T-helper 22 cell (primary cell): ENCODE results near the gene NABP1.
A peak's percentile ranks its signal among the peaks of the same experiment; 100 is the strongest.

Experiments
- DNase-seq: peaks from one replicate; pipeline ENCODE4 v3.0.0-alpha.2; 2020; ENCODE audit warnings: low read depth

NABP1 gene

DNA sequence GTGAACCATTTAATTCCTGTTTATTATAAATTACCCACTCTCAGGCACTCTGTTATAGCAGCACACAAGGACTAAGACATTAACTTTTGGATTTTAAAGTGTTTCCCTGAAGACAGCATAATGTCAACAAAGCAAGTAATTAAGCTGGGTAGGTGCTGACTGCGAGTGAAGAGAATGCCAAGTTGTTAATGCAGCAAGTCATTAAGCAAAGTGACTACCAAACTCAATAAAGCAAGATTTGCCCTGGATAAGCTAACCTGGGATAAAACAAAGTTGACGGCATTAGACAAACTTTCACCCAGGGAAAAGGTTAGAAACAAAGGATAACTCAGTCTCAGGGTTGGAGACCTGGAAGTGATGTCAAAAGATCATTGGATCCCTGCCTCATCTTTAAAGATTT lies 28.4 kb upstream of the NABP1 start:
- DNase-seq, result no peak

DNA sequence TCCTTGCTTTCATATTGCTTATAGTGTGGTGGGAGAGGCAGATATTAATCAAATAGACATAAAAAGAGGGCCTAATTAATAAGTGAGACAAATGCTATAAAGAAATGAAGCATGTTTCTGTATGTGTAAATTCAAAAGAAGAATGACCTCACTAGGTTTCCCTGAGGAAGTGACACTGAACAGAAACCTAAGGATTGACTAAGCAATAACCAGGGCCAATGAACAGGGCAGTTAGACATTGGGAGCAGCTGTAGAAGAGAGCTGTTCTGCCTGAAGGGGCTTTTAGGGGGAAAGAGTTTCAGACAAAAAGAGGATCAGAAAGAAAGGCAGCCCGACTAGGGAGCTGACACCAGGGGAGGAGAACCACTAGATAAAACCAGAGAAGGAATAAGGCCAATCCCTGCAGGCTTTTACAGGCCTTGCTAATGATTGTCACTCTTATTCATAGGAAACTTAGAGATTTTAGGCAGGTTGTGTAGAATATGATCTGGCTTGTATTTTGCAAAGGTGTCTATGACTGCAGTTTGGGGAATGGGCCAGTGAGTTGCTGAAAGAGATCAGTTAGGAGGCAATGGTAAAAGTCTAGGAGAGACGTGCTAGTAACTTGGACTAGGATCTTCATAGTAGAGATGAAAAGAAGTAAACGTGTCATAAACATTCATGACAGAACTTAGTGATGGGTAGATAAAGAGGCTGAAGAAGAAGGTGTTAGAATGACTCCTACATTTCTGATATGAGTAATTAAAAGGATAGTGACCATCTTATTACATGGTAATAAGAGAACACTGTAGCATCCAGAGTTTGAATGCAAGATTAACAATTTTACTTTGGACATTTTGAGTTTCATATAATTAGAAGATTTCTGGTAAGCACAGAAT lies 26.8 kb upstream of the NABP1 start:
- no peak for DNase-seq

DNA sequence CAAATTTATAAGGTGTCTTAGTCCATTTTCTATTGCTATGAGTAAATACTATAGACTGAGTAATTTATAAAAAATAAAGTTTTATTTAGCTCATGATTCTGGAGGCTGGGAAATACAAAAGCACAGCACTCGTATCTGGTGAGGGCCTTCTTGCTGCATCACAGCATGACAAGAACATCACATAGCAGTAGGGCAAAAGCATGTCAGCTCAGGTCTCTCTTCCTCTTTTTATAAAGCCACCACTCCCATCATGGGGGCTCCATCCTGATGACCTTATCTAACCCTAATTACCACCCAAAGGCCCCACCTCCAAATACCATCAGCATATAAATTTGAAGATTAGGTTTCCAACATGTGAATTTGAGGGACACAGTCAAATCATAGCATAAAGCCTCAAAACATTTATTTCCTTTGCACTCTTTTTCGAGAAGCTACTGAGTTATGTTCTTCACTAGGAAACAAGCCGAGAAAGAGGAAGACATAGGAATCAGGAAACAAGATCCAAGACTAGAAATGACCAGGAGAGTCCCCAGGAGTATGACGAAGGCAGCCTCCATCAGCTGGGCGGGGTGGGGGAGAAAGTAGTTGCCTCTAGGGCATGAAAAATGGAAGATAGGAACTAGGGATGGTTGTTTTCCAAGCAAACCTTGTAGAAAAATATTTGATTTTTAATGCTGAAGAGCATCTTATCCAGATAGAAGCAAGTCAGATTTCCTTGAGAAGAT lies 24.1 kb upstream of the NABP1 start:
- DNase-seq, result no peak

DNA sequence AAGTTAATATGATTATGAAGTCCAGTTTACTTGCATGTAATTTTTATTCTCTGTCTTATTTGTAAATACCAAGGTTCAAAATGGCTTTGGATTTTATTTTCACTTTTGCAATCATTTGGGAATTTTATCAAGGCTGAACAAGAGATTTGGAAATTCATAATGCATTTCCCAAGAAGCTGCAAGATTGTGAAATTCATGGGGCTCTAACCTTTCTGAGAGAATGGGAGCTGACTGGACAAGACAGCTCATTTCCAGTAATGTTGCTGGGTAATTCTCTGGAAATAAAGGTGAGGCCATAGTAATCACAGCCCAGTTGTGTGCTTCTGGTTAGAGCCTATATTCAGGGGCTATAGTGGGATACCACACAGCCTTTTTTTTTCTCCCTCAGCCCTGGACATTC lies 21.5 kb upstream of the NABP1 start:
- no peak for DNase-seq

DNA sequence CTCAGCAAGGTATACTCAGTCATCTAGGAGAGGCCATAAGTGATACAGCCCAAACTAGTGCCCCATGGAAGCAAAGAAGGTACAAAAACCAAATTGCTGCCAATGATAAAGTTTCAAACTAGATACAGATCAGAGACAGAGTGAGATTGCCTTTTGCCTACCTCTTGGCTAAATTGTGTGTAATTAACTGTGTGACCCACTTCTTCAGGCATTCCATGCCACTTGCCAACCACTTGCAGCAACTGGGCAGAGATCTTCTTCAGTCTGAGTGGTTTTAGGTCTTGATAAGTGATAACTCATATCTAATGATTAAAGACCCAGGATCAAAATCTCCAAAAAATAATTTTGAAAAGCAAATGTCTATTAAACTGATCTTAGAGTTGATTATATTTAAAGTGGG lies 21.1 kb upstream of the NABP1 start:
- DNase-seq, result no peak

DNA sequence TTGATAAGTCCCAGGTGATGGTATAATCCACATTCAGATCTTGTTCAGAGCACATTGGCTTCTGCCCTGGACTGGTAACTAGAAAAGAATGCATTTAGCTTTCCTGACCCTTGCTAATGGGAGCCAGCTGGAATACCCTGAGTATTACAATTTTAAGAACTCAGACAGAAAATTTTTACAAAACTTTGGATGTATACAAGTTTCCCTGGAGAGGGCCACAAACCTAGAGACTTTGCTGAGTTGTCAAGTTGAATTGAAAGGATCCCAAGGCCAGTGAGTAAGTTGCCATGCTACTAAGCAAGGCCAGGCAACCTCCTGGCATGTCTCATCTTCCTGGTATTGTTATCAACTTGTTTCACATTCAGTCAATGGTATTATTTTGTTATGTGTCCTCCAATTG lies 20.0 kb upstream of the NABP1 start:
- no peak for DNase-seq

DNA sequence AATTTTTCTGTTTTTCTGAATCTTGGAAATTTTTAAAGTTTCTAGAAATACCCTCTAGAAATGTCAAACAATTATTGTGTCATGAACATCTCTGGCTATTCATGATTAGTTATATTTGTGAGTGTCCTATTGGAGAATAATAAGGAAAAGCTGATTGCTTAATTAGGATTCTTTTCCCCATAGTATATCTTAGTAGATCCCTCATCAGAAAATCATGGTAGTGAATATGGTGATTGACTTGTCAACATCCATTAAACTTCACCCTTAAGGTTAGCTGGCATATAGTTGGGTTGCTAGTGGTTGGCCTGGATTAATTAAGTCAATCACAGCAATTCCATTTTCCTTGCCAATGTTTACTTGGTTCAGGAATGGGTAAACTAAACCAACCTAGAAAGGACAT lies 18.7 kb upstream of the NABP1 start:
- no peak for DNase-seq

DNA sequence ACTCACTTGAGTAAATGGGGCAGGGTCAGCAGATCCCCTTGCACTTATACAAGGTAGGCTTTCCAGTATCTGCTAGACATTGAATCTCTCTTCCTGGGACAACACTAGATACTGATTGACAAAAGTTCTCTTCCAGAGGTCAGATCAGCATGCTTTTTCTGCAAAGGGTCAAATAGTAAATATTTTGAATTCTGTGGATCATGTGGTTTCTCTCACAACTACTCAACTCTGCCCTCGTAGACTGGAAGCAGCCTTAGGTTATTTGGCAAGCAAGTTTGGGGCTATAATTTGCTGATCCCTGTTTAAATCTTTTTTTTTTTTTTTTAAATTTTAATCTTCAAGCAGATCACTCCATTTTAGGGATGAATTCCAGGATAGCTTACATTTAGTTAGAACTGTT lies 17.4 kb upstream of the NABP1 start:
- DNase-seq, result no peak

DNA sequence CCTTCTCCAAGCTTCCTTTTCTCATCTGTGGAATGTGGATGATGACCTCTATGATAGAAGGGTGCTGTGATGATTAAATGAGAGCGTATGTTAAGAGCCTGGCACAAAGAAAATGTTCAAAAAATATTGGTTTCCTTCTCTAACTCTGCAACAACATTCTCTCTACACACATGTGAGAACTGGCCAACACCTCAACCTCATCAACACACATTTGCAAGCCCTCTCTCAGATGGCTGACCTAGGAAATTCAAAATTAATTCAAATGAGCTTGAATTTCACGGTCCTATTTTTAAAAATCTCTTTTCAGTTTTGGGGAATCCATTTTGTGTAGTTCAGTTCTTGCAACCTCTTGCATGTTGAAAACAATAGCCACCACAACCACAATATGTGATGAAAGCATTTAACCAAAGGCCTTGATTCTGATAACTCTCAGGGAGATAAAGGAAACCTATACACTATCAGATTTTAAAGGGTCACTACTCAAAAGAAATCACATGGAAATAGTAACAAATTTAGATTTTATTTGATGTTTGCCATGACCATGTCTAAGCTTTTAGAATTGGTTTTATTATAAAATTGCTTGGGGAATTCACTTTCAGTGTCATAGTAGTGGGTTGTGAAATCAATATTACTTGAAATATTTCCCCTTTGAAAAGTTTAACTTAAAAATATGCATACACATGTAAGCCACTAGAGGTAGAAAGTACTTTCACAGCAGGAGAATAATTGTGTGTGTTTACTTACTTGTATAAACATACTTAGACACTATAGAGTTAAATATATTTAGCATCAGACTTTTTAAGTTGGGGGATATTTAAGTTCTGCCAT lies 16.6 kb upstream of the NABP1 start:
- no peak for DNase-seq

DNA sequence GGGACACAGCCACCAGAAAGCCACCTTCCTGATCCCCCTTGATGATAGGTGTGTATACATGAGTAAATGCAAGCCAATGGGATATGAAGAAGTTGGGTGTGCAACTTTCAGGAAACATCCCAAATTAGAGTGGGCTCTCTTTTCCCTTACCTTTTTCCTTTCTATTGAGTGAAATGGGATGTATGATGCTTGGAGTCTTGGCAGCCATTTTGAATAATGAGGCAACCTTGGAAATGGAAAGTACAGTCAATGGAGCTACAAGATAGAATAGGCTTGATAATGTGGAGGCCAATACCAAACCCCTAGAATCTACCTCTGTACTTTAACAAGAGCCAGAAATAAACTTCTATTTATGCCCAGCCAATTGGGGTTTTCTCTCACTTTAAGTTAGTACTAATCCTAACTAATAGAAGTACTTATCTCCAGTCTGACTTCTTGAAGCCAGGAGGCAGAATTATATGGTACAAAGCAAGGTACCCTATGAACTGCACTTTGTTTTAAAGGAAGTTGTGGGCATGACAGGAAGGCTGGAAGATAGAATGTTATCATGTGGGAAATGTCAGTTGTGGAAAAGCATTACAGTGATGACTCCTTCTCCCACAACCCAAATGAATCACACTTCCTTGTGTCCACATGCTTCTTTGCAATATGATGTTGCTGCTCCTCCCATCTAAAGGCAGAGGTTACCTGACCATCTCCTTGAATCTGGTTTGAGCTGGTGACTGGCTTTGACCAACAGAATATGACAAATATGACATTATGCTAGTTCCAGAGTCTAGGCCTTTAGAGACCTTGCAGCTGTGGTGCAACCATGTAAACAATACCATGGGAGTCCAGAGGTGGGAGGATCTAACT lies 12.9 kb upstream of the NABP1 start:
- DNase-seq, result no peak

DNA sequence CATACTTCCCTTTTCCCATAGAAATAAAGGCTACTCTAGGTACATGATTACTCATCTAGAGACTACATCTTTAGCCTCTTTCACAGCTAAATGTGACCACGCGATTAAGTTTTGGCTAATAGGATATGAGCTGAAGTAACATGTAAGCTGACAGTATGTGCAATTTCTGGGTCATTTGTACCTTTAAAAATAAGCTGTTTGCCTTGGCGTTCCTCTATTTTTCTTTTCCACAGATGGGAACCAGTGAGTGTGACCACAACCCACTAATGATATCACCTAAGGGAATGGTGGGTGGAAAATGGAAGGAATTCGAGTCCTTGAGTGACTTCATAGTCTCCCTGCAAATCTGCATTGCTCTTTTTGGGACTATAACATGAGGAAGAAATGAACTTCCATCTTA lies 11.7 kb upstream of the NABP1 start:
- no peak for DNase-seq

DNA sequence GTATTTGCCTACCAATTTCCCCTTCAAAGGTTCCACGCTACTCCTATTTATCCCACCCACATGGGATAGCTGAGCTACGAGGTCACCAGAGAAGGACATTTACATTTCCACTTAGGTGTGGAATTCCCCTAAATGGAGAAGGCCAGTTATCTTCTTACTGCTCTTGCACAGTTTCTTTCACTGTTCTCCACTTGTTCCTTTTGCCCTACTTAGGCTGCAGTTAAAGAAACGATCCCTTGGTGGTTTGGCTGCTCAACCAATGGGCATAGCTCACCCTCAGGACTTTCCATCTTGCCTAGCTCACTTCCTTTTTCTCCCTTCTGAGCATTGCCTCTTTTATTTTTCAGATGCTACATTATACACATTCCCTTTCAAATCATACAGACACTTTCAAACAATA lies 11.2 kb upstream of the NABP1 start:
- no peak for DNase-seq

DNA sequence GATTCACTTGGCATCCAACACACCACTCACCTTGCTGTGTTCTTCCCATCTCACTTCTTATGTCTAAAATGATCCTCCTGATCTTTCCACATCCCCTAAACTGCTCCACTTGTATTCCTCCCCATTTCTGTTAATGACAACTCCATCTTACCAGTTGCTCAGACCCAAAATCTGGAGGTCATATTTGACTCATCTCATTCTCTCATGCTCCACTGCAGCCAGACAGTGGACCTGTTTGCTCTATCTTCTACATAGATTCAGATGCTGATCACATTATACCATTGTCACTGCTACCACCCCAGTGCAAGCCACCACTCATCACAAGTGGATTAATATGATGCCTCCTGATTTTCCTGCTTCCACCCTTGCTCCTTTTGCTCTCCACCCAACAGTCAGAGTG lies 7.9 kb upstream of the NABP1 start:
- DNase-seq, result no peak

DNA sequence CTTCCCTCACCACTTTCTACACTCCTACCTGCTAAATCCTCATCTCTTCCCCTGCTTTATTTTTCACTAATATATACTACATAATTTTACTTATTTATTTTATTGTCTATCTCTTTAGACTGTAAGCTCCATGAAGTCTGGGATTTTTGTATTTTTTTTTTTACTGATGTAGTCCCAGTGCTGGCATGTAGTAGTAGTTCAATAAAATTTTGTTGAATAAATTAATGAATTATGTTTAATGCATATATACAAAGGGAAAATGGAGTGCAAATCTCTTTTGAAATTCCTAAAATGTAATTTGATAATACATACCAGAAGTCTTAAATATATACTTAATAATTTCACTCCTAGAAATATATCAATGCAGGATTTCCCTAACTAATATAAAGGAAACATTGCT lies 7.1 kb upstream of the NABP1 start:
- no peak for DNase-seq

DNA sequence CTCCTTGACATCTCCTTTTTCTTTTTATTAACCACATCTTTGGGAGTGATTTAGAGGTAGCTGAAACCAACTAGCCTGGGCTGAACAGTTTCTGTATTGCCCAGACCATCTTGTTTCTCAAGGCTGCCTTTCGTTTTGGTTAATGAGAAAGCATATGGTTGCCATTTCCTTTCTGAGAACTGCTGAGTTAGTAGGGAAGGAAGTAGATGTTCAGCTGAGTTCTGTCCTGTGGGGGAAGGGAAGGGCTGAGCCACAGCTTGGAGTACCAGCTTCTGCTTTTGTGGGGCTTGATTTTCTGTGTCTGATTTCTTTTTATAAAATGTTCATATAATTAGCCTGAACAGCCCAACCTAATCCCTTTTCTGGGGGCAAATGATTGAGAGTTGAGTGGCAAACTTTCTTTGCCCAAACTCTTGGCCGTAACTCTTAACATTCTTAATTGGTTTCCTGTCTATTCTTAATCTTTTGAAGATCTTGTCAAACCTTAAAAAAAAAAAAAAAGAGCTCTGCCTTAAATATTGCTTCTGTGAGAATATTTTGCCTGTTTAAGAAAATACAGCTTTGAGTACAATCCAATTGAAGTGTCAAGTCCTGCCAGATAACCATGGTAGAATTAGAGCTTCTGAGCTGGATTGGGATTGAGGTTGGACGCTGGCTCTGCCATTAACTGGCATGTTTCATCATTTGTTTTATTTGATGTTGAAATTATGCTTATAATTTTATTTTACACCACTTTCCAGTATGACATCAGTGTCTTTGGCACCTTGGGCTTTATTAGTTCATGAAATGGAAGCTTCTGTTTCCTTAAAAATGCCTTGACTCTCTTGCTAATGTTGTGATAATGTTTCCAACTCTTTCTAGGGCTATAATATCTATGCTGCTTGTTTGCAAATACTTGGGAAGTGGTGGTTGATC lies 1.9 kb upstream of the NABP1 start:
- DNase-seq, result peak; percentile 41

DNA sequence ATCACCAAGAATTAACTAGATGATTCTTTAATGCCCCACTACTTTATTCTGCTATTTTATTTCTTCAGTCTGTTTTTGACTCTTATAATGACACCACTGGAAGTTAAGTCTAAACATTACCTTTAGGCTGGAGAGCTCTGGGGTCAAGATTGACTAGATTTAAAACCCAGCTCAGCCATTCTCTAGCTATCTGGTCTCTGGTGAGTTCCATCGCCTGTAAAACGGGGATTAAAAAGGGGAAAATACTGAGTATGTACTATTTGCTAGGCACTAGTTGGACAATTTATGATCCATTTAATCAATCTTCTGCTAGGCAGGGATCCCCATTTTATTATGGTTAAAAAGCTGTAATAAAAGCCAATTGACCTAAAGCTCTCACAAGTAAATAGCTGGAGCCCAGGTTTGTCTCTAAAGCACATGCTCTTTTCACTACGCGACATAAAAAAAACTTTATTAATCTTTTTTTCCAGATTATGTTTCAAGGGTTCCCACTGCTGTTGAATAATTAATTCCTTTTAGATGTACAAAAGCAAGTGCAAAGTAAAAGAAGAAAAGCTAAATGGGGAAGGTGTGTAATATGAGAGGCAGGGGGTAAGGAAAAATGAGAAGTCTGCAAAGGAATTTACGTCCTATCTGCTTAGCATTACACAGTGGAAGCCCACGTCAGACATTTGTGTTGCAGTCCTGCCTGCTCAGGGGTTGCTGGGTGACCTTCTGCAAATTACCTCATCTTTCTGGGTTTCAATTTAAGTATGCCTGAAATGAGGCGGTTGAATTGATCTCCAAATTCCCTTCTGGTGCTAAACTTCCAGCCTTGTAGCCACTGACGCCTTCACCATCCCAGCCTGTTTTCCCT lies 918 bp upstream of the NABP1 start:
- DNase-seq, result peak; percentile 25

DNA sequence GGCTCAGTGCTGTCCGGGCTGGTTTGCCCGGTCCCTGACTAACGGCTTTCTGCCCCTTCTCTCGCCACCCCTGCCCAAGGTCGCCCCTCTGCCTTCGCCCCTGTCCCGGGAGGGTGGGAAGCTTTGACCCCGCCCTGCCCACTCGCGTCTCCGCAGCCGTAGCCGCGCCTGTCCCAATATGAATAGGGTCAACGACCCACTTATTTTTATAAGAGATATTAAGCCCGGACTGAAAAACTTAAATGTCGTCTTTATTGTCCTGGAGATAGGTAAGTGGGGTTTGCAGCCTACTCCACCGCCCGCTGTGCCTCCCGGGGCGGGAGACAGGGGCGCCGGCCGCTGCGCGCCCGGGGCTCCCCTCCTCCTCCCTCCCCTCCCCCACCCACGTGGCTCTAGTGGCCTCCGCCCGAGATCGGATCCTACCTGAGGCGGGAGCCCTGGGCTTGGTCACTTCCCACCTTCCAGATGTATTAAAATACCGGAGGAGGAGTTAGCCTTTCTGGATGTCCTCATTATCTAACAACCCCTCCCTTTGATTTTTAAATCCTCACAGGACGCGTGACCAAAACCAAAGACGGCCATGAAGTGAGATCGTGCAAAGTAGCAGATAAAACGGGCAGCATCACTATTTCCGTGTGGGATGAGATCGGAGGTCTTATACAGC lies 633 bp downstream of the NABP1 start:
- DNase-seq, result peak; percentile 28

DNA sequence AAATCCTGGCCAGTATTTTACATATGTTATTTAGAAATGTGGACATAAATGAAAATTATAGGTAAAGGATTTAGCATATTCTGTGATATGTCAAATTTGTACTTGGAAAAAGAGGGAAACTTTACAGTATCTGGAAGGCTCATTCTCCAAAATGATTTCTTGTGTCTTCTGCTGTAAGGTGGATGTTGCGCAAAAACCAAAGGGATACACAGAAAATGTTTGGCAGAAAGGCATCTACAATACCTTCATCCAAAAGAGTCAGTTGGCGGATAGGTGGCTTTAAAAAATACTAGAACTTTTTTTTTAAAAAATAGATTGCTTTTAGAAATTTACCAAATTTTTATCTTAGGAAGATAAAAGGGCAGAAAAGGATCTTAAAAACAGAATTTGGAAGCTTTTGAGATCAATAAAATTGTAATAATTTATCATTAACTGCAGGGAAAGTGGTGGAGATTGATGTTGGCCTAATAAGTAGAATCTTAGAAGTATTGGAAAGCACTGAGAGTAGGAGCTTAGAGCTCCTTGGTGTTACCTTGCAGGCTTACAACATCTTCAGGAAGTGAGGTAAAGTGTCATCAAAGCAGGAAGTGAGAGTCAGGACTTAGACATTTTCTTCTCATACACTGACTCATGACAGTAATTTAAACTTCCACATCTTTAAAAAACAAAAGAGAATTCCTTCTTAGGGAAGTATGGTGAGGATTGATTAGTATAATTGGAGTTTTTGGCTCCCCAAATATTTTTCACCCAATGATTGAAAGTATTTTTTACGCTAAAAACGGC lies 2.1 kb downstream of the NABP1 start:
- no peak for DNase-seq
